Kidney epithelial cell (primary cell): Measurements from ENCODE around the gene TBC1D5. TPM values are rescaled to one million over a fixed set of nuclear protein-coding genes. Genes with fewer than 3 reads are reported as not detected.

Source experiments
- DNase-seq: peaks from one replicate; pipeline ENCODE4 v3.0.0-alpha.2; 2010; ENCODE audit warnings: low read depth
- H3K27me3 ChIP-seq: 2 replicates; pipeline ENCODE4 v1.6.0; 2011; ENCODE audit warnings: low read length; ENCODE audit not compliant: control insufficient read depth, insufficient read depth
- H3K36me3 ChIP-seq: 2 replicates; pipeline ENCODE4 v1.5.1; 2011; ENCODE audit warnings: low read length; ENCODE audit not compliant: control insufficient read depth, insufficient read depth
- H3K4me3 ChIP-seq: 2 replicates; pipeline ENCODE4 v1.5.1; 2011; ENCODE audit warnings: low read depth, mild to moderate bottlenecking, control low read depth, low read length
- total RNA-seq: library from RNA; depleted of rRNA; stranded (reverse); fragments of >200 nt; gene quantifications from 2 replicates; pipeline ENCODE4 v1.2.3, GENCODE V29; 2015
- TF ChIP-seq, protein P1 (sequence below): IDR thresholded peaks from 2 replicates; pipeline ENCODE4 v1.5.1; 2011; ENCODE audit warnings: mild to moderate bottlenecking, moderate library complexity, low read length, control low read depth, inconsistent platforms; ENCODE audit not compliant: insufficient read depth, poor library complexity, severe bottlenecking

The TBC1D5 gene
- total RNA-seq, 1 donor from 2014 or later: 100 TPM

DNA sequence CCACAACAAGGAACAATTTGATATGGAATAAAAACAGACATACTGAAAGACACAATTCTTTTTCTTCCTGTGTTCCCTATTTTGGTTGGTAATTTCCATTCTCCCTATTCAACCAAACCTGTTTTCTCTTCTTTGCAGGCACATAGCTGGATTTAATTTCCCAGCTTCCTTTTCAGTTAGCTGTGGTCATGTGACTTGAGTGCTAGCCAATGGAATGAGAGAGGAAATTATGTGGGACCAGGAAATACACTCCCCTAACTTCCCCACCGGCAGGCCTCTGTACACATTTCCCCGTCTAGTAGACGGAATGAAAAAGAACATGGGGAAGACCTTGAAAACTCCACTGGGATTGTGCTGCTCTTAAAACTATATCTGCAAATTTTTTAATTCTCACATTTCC lies 351.6 kb downstream of the TBC1D5 start:
- Histone ChIP-seq H3K36me3 (no peaks in the 10 kb centered on the region), H3K27me3 (no peaks in the 10 kb centered on the region), H3K4me3 (no peak overlapping the region)
- DNase-seq: no peak
- TF ChIP-seq, protein P1, sequence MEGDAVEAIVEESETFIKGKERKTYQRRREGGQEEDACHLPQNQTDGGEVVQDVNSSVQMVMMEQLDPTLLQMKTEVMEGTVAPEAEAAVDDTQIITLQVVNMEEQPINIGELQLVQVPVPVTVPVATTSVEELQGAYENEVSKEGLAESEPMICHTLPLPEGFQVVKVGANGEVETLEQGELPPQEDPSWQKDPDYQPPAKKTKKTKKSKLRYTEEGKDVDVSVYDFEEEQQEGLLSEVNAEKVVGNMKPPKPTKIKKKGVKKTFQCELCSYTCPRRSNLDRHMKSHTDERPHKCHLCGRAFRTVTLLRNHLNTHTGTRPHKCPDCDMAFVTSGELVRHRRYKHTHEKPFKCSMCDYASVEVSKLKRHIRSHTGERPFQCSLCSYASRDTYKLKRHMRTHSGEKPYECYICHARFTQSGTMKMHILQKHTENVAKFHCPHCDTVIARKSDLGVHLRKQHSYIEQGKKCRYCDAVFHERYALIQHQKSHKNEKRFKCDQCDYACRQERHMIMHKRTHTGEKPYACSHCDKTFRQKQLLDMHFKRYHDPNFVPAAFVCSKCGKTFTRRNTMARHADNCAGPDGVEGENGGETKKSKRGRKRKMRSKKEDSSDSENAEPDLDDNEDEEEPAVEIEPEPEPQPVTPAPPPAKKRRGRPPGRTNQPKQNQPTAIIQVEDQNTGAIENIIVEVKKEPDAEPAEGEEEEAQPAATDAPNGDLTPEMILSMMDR: no peak

DNA sequence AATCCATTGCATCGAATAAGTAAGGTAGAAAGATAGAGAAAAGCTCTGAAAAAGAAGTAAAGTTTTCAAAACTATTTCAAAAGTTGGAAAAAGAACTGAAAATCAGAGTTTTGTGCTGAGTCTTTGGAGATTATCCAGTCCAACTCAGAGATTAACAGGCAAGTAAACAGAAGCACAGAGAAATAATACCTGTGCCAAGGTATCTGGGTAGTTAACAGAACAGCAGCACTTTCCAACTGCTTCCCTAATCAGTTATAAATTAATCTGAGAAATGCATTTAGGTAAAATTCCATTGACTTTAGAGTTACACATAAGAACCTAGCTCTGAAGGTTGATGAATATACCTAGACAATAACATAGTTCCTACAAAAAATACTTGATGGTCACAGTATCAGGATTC lies 355.3 kb downstream of the TBC1D5 start:
- Histone ChIP-seq H3K27me3 (no peaks in the 10 kb centered on the region), H3K36me3 (no peaks in the 10 kb centered on the region), H3K4me3 (no peak overlapping the region)
- TF ChIP-seq, protein P1: no peak
- DNase-seq: no peak

DNA sequence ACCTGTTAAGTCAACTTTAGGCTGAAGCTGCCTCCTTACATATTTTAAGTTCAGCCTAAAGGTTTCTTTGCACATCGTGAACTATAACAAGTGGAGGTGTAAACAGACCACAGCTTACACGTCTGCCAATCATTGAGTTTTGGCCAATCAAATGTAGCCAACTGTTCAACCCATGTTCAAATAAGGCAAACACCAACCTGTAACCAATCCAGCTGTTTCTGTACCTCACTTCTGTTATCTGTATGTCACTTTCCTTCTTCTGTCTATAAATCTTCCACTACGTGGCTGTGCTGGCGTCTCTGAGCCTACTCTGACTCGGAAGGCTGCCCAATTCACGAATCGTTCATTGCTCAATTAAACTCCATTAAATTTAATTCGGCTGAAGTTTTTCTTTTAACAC lies 356.0 kb downstream of the TBC1D5 start:
- Histone ChIP-seq H3K27me3 (no peaks in the 10 kb centered on the region), H3K36me3 (no peaks in the 10 kb centered on the region), H3K4me3 (no peak overlapping the region)
- no peak for DNase-seq
- TF ChIP-seq, protein P1: no peak

DNA sequence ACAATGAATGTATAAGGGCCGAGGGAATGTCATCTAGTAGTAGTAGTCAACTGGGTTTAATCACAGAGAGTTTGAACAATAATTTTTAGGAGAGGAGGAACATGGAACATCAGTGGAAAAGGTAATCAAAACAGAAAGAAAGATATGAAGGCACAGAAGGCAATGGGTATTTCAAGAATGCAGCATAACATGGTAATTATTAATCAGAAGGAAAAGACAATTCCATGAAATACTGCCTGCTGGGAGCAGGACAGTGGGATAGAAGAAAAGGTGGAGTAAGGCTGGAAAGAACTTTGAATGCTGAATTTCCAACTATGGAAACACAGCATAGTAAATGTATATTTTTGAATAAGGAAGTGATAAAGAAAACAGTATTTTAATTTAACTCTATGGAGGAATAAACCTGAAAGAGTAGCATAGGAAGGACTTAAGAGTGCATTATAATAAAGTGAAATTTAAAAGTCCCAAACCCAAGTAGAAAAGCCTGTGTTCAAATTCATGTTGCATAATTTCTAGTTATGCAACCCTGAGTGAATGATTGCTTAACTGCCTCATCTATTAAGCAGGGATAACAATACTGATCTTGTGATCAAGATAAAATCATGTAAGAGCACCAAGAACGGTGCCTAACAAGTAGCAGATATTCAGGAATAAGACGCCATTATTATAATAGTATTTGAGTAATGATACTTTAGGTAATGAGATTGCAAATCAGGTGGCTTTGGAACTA lies 357.7 kb downstream of the TBC1D5 start:
- Histone ChIP-seq H3K27me3 (no peaks in the 10 kb centered on the region), H3K4me3 (no peak overlapping the region), H3K36me3 (no peaks in the 10 kb centered on the region)
- TF ChIP-seq, protein P1: no peak
- peak; percentile 18 for DNase-seq

DNA sequence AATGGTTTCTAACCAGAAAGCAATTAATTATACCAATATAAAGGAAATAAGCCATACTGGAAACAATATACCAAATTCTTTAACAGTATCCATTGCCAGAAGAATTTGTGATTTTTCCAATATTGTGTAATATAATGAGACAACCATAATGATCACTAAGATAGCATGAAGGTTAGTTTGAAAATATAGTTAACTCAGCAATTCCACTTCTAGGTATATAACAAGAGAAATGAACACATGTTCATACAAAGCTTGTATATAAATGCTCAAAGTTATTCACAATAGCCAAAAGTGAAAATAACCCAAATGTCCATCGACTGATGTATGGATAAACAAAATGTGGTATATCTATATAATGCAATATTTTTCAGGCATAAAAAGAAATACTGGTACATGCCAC lies 369.1 kb downstream of the TBC1D5 start:
- DNase-seq: no peak
- Histone ChIP-seq H3K27me3 (no peaks in the 10 kb centered on the region), H3K4me3 (no peak overlapping the region), H3K36me3 (peaks cover 2% of the 10 kb centered on the region)
- TF ChIP-seq, protein P1: no peak

DNA sequence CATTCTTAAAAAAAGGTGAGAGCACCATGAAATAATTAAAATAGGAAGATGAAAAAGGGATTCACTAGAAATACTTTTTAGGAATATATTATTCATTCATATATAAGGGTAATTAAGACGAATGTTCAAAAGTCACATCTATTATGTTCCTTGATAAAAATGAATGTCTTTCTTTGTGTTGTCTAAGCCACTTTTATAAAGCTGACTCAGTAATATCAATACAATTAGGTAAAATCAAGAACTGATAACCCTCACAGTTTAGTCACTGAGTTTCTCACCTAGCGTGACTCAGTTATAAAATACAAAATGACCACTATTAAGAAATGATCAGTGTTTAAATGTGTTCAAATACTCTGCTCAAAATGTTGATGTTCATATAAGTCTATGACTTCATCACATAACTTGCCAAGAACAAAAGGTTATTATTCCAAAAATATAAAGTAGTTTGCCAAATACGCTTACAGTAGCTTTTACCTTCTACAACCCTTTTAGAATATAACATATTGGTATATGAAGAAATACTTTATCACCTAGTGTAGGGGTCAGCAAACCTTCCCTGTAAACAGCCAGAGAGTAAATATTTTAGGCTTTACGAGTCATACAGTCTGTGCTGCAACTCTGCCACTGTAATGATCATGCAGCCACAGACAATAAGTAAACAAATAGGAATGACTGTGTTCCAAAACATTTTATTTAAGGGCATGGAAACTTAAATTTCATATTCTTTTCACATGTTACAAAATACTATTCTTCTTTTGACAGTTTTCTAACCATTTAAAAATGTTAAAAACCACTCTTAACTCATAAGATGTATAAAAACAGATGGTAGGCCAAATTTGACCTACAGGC lies 369.8 kb downstream of the TBC1D5 start:
- H3K36me3 ChIP-seq: peaks cover 2% of the 10 kb centered on the region
- no peak for DNase-seq
- TF ChIP-seq, protein P1: no peak
- no peak overlapping the region for H3K4me3 ChIP-seq
- no peaks in the 10 kb centered on the region for H3K27me3 ChIP-seq
